HG03432 (cell line): Measurements from ENCODE around the gene CCSER1.
A peak's percentile ranks its signal among the peaks of the same experiment; 100 is the strongest.
"Not testable (repeated sequence)": the region's sequence is repeated elsewhere in the genome, so short reads cannot be mapped to it uniquely, and the experiment has no call there.

Source experiments
- ATAC-seq: cut with Tn5 transposase; IDR thresholded peaks from one replicate; pipeline ENCODE4 v1.9.1; 2021; ENCODE audit warnings: mild to moderate bottlenecking, moderate library complexity; ENCODE audit not compliant: unreplicated experiment

CCSER1 gene

DNA sequence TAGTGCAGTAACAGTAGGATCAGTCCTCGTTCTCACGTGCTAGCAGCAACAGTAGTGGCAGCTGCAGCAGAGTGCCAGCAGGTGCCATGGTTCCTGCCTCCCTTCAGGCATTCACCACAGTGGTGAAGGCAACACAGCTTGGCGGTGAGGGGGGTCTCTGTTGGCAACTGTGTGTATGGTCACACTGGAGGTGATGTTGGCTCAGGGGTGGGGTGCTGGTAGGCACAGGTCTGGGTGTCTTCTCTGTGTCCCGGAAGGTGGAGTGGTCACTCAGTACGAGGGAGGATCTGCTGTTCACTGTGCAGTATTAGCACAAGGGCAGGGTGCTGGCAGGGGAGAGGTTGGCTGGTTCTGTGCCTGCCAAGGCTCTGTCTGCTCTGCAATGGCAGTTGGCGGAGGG is 671.8 kb downstream of the CCSER1 start:
- no peak for ATAC-seq

DNA sequence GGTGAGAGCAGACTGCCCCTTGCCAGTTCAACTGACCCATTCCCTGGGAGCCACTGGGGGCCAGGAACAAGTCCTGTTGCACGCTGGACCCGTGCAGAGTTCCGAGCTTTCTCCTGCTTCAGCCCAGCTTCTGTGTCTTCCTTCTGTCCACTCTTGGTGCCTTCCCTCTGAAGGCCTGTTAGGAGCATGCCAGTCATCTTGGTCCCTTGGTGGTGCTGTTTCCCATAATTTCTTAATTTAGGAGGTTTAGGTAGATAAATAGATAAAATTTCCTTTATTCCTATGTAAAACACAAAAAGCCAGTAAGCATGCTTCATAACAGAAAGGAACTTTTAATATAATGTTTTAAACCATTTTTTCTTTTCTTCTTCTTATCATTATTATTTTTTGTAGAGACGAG is 672.7 kb downstream of the CCSER1 start:
- ATAC-seq = no peak

GRCh38 chr4:90815569-90815968 is 688.4 kb downstream of the CCSER1 start:
- no peak for ATAC-seq

GRCh38 chr4:90816754-90817153 is 689.6 kb downstream of the CCSER1 start:
- ATAC-seq = no peak

- ATAC-seq = peak; percentile 75
These were observed 697.3 kb downstream of the CCSER1 start for GRCh38 chr4:90824266-90825150.

GRCh38 chr4:90825849-90826248 is 698.7 kb downstream of the CCSER1 start:
- ATAC-seq = no peak

GRCh38 chr4:90833706-90834105 is 706.5 kb downstream of the CCSER1 start:
- no peak for ATAC-seq

- ATAC-seq = no peak
These were observed 710.0 kb downstream of the CCSER1 start for GRCh38 chr4:90837241-90837640.

GRCh38 chr4:90838859-90839258 is 711.7 kb downstream of the CCSER1 start:
- ATAC-seq = not testable (repeated sequence)

- no peak for ATAC-seq
These were observed 713.1 kb downstream of the CCSER1 start for GRCh38 chr4:90840291-90840690.

GRCh38 chr4:90840828-90841227 is 713.6 kb downstream of the CCSER1 start:
- ATAC-seq = no peak

GRCh38 chr4:90841676-90842075 is 714.5 kb downstream of the CCSER1 start:
- no peak for ATAC-seq

DNA sequence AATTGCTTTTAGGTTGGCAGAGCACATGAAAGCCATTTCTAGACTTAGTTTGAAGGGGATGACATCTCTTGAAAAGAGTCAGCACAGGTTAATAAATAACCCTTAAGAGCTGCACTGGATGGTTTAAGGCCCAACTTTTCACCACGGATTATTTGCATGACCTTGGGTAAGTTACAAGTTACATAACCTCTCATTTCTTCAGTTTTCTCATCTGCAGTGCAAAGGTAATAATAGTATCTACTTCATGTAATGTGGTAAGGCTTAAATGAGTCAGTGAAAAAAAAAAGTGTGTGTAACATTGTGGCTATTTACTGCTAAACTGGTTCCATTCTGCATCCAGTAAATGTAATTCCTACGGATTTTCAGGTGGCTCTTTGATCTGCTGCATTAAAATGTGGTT is 715.8 kb downstream of the CCSER1 start:
- peak; percentile 97 for ATAC-seq

- ATAC-seq = no peak
These were observed 717.0 kb downstream of the CCSER1 start for GRCh38 chr4:90844241-90844640.

DNA sequence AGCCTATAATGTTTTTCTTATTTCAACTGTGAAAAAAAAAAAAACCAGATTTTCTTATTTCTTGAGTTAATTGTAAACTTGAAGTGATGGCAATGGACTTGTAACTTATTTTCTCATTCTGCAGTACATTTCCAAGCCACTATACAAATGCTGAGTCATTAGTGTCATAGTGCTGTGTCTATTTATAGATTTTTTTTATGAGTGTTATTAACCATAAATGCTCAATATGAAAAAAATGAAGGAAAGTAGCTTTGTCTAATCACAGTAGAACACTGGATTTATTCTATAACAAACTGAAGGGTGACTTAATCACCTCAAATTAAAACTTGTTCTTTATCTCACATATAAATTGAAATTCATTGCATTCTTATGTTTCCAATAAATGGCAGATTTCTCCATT is 718.6 kb downstream of the CCSER1 start:
- peak; percentile 30 for ATAC-seq

GRCh38 chr4:90852237-90852636 is 725.0 kb downstream of the CCSER1 start:
- no peak for ATAC-seq

- ATAC-seq = no peak
These were observed 727.9 kb downstream of the CCSER1 start for GRCh38 chr4:90855111-90855510.

DNA sequence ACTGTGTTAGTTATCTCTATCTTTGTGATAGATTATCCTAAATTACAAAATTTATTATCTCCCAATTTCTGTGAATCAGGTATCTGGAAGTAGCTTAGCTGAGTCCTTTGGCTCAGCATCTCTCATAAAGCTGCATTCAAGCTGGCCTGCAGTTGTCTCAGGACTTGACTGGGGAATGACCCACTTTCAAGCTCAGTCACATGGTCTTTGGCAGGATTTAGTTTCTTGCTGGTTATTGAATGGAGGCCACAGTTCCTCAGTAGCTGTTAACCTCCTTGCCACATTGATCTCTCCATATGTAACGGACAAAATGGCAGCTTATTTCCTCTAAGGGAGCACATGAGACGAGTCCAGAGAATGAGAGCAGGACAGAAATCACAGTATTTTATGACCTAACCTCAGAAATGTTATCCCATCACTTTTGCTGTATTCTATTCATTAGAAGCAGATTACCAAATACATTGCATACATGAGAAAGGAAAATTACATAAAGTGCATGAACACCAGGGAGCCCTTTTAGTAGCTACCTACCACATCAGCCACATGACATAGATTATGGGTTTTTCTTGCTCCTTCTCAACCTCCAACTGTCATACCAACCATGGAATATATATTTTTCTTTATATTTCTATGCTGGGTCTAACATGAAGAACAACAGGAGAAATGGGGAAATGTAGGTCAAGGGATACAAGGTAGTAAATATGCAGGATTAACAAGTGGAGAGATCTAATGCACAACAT is 730.1 kb downstream of the CCSER1 start:
- no peak for ATAC-seq

DNA sequence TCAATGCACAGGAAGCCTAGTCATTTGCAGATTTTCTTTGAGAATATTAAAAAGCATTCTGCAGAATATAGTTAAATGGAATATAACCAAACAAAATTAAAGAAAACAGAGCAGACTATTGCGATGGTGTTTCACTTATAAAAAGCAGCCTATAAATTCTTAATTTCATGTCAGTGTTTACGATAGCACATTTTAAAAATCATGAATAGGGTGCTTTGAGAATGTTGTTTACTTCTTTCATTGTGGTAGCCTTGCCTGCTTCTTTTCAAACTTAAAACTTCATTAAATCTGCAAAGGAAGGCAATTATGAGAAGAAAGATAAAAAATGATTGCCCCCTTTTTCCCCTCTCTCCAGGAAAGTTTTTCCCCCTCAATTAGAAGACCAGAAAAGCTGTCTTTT is 748.6 kb downstream of the CCSER1 start:
- ATAC-seq = no peak

- ATAC-seq = no peak
These were observed 749.1 kb downstream of the CCSER1 start for GRCh38 chr4:90876296-90876695.

DNA sequence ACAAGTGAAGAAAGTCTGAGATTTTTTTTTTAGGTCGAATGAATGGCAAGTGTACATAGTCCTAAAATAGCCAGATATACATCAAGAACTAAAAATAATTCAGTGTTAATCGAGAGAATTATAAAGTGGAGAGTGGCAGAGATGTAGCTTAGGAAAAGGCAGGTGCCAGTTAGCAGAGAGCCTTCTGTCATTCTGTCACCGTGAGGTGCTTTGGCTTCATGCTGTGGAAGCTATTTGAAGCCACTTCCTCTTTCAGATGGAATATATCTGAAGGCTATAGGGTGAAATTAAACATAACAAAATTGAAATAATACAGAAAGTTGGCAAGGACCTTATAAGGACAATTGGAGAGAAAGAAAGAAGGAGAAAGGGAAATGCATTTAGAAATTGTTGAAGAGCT is 756.3 kb downstream of the CCSER1 start:
- no peak for ATAC-seq

DNA sequence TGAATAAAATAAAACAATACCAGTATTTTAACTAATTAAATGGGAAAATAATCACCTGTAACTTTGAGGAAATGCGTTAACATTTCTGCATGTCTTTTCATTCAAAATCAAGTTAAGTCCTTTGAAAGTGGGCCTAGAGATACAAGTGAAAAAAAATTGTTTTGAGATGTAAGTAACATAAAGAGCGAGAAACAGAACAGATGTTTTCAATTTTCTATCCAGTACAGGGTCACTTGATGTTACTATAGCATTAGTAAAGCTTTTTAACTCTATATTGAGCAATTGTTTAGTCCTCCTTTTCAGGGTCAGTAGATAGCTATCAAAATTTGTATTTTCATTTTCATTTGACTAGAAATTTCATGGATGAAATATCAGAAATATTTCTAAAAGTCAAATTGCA is 761.4 kb downstream of the CCSER1 start:
- no peak for ATAC-seq
